DLD1 (cell line): ENCODE data around the gene MAGEE1.

Experiments used
- in situ Hi-C: cut with HindIII; loops from 2 replicates; pipeline ENCODE4 v1.10.0; 2017; ENCODE audit warnings: low sequenced_read_pairs

Gene MAGEE1, protein sequence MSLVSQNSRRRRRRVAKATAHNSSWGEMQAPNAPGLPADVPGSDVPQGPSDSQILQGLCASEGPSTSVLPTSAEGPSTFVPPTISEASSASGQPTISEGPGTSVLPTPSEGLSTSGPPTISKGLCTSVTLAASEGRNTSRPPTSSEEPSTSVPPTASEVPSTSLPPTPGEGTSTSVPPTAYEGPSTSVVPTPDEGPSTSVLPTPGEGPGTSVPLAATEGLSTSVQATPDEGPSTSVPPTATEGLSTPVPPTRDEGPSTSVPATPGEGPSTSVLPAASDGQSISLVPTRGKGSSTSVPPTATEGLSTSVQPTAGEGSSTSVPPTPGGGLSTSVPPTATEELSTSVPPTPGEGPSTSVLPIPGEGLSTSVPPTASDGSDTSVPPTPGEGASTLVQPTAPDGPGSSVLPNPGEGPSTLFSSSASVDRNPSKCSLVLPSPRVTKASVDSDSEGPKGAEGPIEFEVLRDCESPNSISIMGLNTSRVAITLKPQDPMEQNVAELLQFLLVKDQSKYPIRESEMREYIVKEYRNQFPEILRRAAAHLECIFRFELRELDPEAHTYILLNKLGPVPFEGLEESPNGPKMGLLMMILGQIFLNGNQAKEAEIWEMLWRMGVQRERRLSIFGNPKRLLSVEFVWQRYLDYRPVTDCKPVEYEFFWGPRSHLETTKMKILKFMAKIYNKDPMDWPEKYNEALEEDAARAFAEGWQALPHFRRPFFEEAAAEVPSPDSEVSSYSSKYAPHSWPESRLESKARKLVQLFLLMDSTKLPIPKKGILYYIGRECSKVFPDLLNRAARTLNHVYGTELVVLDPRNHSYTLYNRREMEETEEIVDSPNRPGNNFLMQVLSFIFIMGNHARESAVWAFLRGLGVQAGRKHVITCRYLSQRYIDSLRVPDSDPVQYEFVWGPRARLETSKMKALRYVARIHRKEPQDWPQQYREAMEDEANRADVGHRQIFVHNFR

DNA sequence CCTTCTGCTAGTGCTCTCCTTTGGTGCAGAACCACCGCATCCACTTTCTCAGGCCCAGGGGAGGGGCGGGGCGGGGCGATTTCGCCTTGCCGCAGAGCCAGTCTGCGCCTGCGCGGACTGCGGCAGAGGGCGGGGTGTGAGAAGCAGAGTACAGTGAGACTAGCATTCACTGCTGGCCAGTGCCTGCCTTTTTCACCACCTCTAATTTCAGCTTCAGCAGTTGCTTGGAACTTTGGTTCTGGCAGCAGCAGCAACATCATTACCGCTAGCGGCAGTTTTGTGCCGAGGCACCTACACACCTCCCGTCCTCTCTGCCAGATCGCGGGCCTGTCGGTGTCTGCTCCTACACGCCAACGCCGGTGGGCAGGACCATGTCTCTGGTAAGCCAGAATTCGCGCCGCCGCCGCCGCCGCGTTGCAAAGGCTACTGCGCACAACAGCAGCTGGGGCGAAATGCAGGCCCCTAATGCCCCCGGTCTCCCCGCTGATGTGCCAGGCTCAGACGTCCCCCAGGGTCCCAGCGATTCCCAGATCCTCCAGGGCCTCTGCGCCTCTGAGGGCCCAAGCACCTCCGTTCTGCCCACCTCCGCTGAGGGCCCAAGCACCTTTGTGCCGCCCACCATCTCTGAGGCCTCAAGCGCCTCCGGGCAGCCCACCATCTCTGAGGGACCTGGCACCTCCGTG is at the start of gene MAGEE1:
MAGEE1 (plus strand) TSS at position 151 of the 683 bp plus-strand sequence; CDS start at position 372, 221 bp downstream.
- in situ Hi-C loops = no loop called here

DNA sequence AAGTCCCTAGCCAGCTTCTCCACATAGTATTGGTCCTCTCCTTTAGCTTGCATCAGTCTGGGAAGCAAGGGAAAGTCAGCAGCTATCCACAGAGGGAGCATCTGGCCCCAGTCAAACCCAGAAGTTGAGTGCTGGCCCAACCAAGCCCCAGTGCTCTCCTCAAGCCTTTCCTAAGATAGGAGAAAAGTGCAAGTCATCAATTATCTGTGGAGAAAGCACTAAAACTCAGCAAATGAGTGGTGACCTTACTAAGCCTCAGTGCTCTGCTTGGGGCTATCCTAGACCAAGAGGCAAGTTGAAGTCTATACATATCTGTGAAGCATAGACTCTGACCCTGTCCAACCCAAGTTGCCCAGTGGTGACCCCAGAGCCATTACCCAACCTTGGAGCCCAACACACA is 28.5 kb upstream of the MAGEE1 start:
- in situ Hi-C loops = no loop called here

- in situ Hi-C loops = no loop called here
These were observed 19.7 kb upstream of the MAGEE1 start for GRCh38 chrX:76407795-76408194.

GRCh38 chrX:76420237-76420636 is 7.3 kb upstream of the MAGEE1 start:
- in situ Hi-C loops = no loop called here

DNA sequence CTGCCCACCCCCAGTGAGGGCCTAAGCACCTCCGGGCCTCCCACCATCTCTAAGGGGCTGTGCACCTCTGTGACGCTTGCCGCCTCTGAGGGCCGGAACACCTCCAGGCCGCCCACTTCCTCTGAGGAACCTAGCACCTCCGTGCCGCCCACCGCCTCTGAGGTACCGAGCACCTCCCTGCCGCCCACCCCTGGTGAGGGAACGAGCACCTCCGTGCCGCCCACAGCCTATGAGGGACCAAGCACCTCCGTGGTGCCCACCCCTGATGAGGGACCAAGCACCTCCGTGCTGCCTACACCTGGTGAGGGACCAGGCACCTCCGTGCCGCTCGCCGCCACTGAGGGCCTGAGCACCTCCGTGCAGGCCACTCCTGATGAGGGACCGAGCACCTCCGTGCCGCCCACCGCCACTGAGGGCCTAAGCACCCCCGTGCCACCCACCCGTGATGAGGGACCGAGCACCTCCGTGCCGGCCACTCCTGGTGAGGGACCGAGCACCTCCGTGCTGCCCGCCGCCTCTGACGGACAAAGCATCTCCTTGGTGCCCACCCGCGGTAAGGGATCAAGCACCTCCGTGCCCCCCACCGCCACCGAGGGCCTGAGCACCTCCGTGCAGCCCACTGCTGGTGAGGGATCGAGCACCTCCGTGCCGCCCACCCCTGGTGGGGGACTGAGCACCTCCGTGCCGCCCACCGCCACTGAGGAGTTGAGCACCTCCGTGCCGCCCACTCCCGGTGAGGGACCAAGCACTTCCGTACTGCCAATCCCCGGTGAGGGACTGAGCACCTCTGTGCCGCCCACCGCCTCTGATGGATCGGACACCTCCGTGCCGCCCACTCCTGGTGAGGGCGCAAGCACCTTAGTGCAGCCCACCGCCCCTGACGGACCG is 977 bp downstream of the MAGEE1 start:
- in situ Hi-C loops = no loop called here

GRCh38 chrX:76433219-76433618 is 5.7 kb downstream of the MAGEE1 start:
- in situ Hi-C loops = no loop called here

GRCh38 chrX:76434103-76434741 is 6.7 kb downstream of the MAGEE1 start:
- in situ Hi-C loops = no loop called here

- in situ Hi-C loops = no loop called here
These were observed 11.7 kb downstream of the MAGEE1 start for GRCh38 chrX:76439188-76439587.

- in situ Hi-C loops = no loop called here
These were observed 26.4 kb downstream of the MAGEE1 start for GRCh38 chrX:76453737-76454406.

- in situ Hi-C loops = no loop called here
These were observed 27.0 kb downstream of the MAGEE1 start for GRCh38 chrX:76454456-76454927.

DNA sequence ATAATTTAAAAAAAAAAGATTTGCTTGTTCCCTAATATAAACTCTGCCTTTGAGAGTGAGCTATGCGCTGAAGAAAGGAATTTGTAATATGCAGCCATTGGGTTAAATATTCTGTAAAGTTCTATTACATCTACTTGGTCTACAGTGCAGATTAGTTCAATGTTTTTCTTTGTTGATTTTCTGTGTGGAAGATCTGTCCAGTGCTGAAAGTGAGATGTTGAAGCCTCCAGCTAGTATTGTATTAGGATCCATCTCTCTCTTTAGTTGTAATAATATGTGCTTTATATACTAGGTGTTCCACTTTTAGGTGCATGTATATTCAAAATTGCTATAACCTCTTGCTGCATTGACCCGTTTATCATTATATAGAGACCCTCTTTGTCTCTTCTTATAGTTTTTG is 49.8 kb downstream of the MAGEE1 start:
- in situ Hi-C loops = no loop called here
